DND-41 (cell line): Measurements from ENCODE around the gene OGFR.

Experiments used
- ATAC-seq: fragments of 200-7000 bp; cut with Tn5 transposase; 3 replicates; pipeline ENCODE4 v1.9.1; 2021; ENCODE audit warnings: low read depth; ENCODE audit not compliant: insufficient read depth
- DNase-seq: peaks from one replicate; pipeline ENCODE4 v3.0.0-alpha.2; 2020
- H2AFZ ChIP-seq: 2 replicates; pipeline ENCODE4 v1.6.0; 2012; ENCODE audit warnings: low read depth, low read length
- H3K27ac ChIP-seq: 2 replicates; pipeline ENCODE4 v1.5.1; 2012; ENCODE audit warnings: low read length, inconsistent platforms
- H3K27me3 ChIP-seq: fragments of 200-600 bp; sonication (generic); 2 replicates; pipeline ENCODE4 v1.6.0; 2012; ENCODE audit warnings: low read length, mild to moderate bottlenecking, inconsistent platforms; ENCODE audit not compliant: insufficient read depth, poor library complexity
- H3K36me3 ChIP-seq: 2 replicates; pipeline ENCODE4 v1.5.1; 2012; ENCODE audit warnings: low read length, inconsistent platforms; ENCODE audit not compliant: insufficient read depth
- H3K4me1 ChIP-seq: 2 replicates; pipeline ENCODE4 v1.5.1; 2012; ENCODE audit warnings: mild to moderate bottlenecking, low read length; ENCODE audit not compliant: insufficient read depth
- H3K4me2 ChIP-seq: 2 replicates; pipeline ENCODE4 v1.6.0; 2012; ENCODE audit warnings: mild to moderate bottlenecking, moderate library complexity, low read length, inconsistent platforms; ENCODE audit not compliant: insufficient read depth
- H3K4me3 ChIP-seq, 2 experiments: fragments of 200-600 bp in 1 of 2; shearing (Covaris generic) in 1 of 2; 2 replicates each; pipeline ENCODE4 v1.5.1; 2012 to 2016; ENCODE audit warnings: inconsistent platforms in 2 of 2, low read length in 2 of 2, mild to moderate bottlenecking in 2 of 2, low read depth in 1 of 2, moderate library complexity in 1 of 2
- H3K79me2 ChIP-seq: 2 replicates; pipeline ENCODE4 v1.6.0; 2012; ENCODE audit warnings: low read length, inconsistent platforms; ENCODE audit not compliant: insufficient read depth
- H3K9ac ChIP-seq: 2 replicates; pipeline ENCODE4 v1.6.0; 2012; ENCODE audit warnings: low read depth, mild to moderate bottlenecking, inconsistent platforms, low read length, moderate library complexity
- H3K9me3 ChIP-seq: 2 replicates; pipeline ENCODE4 v1.5.1; 2012; ENCODE audit warnings: low read length, moderate library complexity, mild to moderate bottlenecking, inconsistent platforms; ENCODE audit not compliant: insufficient read depth, severe bottlenecking
- H4K20me1 ChIP-seq: 2 replicates; pipeline ENCODE4 v1.6.0; 2012; ENCODE audit warnings: low read length; ENCODE audit not compliant: insufficient read depth
- EZH2 ChIP-seq: IDR thresholded peaks from 3 replicates; pipeline ENCODE4 v1.6.1; 2012; ENCODE audit warnings: borderline replicate concordance, low read depth, mild to moderate bottlenecking, moderate library complexity, low read length, inconsistent platforms; ENCODE audit not compliant: severe bottlenecking
- TF ChIP-seq, protein P1 (sequence below): IDR thresholded peaks from 2 replicates; pipeline ENCODE4 v1.5.1; 2012; ENCODE audit warnings: borderline replicate concordance, low read length, moderate library complexity, mild to moderate bottlenecking; ENCODE audit not compliant: poor library complexity, severe bottlenecking; ENCODE audit errors: extremely low read depth

OGFR gene

DNA sequence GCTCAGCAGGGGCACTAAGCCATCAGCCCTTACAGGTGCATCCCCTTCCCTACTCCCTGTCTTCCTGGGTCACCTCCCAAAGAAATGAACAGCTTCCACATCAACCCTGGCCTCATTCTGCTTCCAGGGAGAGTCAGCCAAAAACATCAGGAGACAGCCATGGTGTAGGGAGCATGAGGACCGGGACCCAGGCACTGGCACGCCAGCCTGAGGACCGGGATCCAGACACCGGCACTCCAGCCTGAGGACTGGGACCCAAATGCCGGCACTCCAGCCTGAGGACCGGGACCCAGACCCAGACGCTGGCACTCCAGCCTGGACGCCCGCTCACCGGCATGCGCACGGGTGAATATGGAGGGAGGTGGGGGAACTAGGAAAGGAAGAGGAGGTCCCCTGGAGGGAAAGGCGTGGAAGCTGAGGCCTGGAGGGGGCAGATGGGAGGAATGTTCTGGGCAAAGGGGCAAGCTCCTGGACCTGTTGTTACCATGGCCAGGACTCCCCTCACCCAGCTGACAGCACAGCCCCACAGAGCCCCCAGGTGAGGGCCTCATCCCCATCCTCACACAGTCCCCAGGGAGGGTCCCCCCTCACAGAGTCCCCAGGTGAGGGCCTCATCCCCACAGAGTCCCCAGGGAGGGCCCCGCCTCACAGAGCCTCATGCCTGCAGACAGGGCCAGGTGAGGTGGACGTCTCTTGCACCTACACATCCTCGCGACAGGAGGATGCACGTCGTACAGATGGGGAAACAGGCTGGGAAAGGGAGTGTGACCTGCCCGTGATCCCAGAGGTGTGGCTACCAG is 34.3 kb upstream of the OGFR start:
- H3K4me1 ChIP-seq: 0 out of 2 replicates have a peak, but pooled peaks cover under 1% of the 10 kb centered on the region
- TF ChIP-seq EZH2: no peak
- TF ChIP-seq, protein P1, sequence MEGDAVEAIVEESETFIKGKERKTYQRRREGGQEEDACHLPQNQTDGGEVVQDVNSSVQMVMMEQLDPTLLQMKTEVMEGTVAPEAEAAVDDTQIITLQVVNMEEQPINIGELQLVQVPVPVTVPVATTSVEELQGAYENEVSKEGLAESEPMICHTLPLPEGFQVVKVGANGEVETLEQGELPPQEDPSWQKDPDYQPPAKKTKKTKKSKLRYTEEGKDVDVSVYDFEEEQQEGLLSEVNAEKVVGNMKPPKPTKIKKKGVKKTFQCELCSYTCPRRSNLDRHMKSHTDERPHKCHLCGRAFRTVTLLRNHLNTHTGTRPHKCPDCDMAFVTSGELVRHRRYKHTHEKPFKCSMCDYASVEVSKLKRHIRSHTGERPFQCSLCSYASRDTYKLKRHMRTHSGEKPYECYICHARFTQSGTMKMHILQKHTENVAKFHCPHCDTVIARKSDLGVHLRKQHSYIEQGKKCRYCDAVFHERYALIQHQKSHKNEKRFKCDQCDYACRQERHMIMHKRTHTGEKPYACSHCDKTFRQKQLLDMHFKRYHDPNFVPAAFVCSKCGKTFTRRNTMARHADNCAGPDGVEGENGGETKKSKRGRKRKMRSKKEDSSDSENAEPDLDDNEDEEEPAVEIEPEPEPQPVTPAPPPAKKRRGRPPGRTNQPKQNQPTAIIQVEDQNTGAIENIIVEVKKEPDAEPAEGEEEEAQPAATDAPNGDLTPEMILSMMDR: no peak
- H3K9ac ChIP-seq: no peak overlapping the region
- no peaks in the 10 kb centered on the region for H3K36me3 ChIP-seq
- ATAC-seq (no peak), DNase-seq (no peak)
- no peak overlapping the region for H2AFZ ChIP-seq
- no peak overlapping the region for H3K27ac ChIP-seq
- no peak overlapping the region for H3K4me3 ChIP-seq
- 0 out of 2 replicates have a peak, but pooled peaks cover 6% of the 10 kb centered on the region for H4K20me1 ChIP-seq
- no peaks in the 10 kb centered on the region for H3K79me2 ChIP-seq
- H3K4me2 ChIP-seq: no peak overlapping the region
- H3K9me3 ChIP-seq: no peaks in the 10 kb centered on the region
- H3K27me3 ChIP-seq: no peaks in the 10 kb centered on the region

DNA sequence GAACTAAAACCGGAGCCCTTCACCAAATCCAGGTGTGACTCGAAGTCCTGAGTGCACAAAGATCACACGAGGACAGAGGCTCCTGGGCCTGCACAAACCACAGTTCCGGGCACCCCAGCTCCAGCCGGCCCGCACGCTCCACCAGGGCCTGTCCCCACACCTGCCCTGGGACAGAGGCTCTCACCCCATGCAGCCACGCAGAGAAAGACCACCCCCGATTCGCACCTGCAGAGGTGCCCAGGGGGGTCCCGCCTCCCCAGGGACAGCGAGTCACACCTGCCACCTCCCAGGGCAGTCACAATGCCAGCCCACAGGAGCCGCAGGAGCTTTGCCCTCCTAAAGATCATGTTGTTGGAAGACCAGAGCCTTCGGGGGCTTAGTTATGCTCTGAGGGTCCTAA is 33.7 kb upstream of the OGFR start:
- TF ChIP-seq EZH2: no peak
- TF ChIP-seq, protein P1: no peak
- no peaks in the 10 kb centered on the region for H3K79me2 ChIP-seq
- H3K36me3 ChIP-seq: no peaks in the 10 kb centered on the region
- no peak overlapping the region for H2AFZ ChIP-seq
- no peak for ATAC-seq
- no peak overlapping the region for H3K4me2 ChIP-seq
- no peaks in the 10 kb centered on the region for H3K9me3 ChIP-seq
- no peak for DNase-seq
- H3K4me3 ChIP-seq: no peak overlapping the region
- H3K4me1 ChIP-seq: peaks cover 7% of the 10 kb centered on the region; the same call in 1 of the 2 replicates
- H3K27ac ChIP-seq: no peak overlapping the region
- H4K20me1 ChIP-seq: 0 out of 2 replicates have a peak, but pooled peaks cover 3% of the 10 kb centered on the region
- H3K27me3 ChIP-seq: no peaks in the 10 kb centered on the region
- no peak overlapping the region for H3K9ac ChIP-seq

DNA sequence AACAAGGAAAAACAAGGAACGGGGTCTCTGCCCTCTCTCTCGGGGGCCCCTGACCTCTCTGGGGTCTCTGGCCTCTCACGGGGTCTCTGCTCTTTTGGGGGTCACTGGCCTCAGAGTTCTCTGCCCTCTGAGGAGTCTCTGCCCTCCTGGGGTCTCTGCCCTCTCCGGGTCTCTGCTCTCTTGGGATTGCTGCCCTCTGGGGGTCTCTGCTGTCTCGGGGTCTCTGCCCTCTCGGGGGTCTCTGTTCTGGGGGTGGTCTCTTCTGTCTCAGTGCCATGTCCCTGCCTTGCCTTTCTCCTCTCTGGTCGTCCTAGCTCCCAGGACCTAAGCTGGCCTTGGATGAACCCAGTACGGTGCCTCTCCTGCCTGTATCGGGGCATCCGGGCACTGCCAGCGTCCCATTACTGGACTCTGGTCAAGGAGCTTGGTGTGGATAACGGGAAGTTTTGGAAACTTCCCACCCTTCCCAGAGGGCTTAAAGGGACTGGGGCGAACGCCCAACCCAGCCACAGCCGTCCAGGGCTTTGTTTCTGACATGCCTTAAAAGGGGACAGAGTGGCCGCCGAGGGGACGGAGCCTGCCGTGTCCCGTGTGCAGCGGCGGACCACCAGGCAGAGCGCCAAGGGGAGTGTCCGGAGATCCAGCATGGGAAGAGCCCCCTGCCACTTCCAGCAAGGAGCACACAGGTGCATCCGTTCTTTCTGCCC is 33.1 kb upstream of the OGFR start:
- no peaks in the 10 kb centered on the region for H3K27me3 ChIP-seq
- H4K20me1 ChIP-seq: 0 out of 2 replicates have a peak, but pooled peaks cover 3% of the 10 kb centered on the region
- H3K9me3 ChIP-seq: no peaks in the 10 kb centered on the region
- no peak overlapping the region for H2AFZ ChIP-seq
- peaks cover 13% of the 10 kb centered on the region for H3K4me1 ChIP-seq
- no peak for ATAC-seq
- TF ChIP-seq, protein P1: no peak
- TF ChIP-seq EZH2: no peak
- no peak overlapping the region for H3K27ac ChIP-seq
- DNase-seq: no peak
- H3K9ac ChIP-seq: no peak overlapping the region
- H3K79me2 ChIP-seq: no peaks in the 10 kb centered on the region
- H3K36me3 ChIP-seq: no peaks in the 10 kb centered on the region
- no peak overlapping the region for H3K4me3 ChIP-seq
- H3K4me2 ChIP-seq: no peak overlapping the region
